ENCODE results near the gene CEP350.
"Not testable (repeated sequence)": the region's sequence is repeated elsewhere in the genome, so short reads cannot be mapped to it uniquely, and the experiment has no call there.

CEP350 gene

GRCh38 chr1:180133193-180133592, 178.6 kb downstream of the CEP350 start:
- DNase-seq: no peak
- no peak for TF ChIP-seq CTCF (IDR thresholded peaks at IDR 0.05)
- Mint-ChIP-seq H3K27ac (no peak overlapping the region), H3K27me3 (ENCODE audit: low read depth, poor library complexity) (peaks cover 22% of the 10 kb centered on the region), H3K4me3 (no peak overlapping the region), H3K36me3 (ENCODE audit: low read depth) (no peaks in the 10 kb centered on the region), H3K9me3 (peaks cover 15% of the 10 kb centered on the region), H3K4me1 (peaks cover 4% of the 10 kb centered on the region)

DNA sequence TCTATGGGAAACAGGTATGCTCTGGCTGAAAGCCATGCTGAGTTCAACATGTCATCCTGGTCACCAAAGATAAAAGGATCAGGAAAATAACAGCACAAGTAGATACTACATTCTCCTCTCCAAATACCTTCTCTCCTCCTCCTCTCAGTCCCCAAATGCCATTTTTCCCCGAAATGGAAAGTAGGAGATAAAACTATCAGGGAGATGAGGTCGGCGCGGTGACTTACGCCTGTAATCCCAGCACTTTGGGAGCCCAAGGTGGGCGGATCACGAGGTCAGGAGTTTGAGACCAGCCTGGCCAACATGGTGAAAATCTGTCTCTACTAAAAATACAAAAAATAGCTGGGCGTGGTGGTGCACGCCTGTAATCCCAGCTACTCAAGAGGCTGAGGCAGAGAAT, 179.1 kb downstream of the CEP350 start:
- H3K9me3 Mint-ChIP-seq: peaks cover 15% of the 10 kb centered on the region

DNA sequence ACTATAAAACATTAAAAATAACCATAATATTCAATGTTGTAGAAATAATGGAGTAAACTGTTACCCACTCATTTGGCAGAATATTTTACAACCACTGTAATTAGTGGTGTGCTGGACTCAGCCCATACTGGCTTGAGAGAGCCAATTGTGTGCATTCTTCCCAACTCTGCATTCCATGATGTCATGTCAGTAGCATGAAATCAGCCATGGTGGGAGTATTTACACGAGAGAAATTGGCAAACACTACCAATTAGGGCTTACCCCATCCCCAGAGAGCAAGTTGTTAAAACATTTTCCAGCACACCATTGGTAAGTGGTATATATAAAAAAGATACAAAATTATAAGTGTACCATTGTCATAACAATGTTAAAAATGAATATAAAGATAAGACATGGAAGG, 180.9 kb downstream of the CEP350 start:
- no peaks in the 10 kb centered on the region for H3K36me3 Mint-ChIP-seq (ENCODE audit: low read depth)
- H3K4me3 Mint-ChIP-seq: no peak overlapping the region
- H3K9me3 Mint-ChIP-seq: peaks cover 15% of the 10 kb centered on the region
- no peak overlapping the region for H3K27ac Mint-ChIP-seq
- no peak for TF ChIP-seq CTCF (IDR thresholded peaks at IDR 0.05)
- H3K27me3 Mint-ChIP-seq (ENCODE audit: low read depth, poor library complexity): peaks cover 26% of the 10 kb centered on the region
- no peaks in the 10 kb centered on the region for H3K4me1 Mint-ChIP-seq
- no peak for DNase-seq

More for the DNA sequence above, 179.1 kb downstream of the CEP350 start:
- not testable (repeated sequence) for H3K4me1 Mint-ChIP-seq; H3K4me3 Mint-ChIP-seq; DNase-seq; H3K27ac Mint-ChIP-seq; H3K36me3 Mint-ChIP-seq (ENCODE audit: low read depth)
- H3K27me3 Mint-ChIP-seq (ENCODE audit: low read depth, poor library complexity): peaks cover 23% of the 10 kb centered on the region

GRCh38 chr1:180136331-180136967, 181.8 kb downstream of the CEP350 start:
- no peaks in the 10 kb centered on the region for H3K4me1 Mint-ChIP-seq
- no peak overlapping the region for H3K4me3 Mint-ChIP-seq
- H3K27me3 Mint-ChIP-seq (ENCODE audit: low read depth, poor library complexity): peaks cover 22% of the 10 kb centered on the region
- TF ChIP-seq CTCF (IDR thresholded peaks at IDR 0.05): no peak
- DNase-seq: no peak
- peaks cover 15% of the 10 kb centered on the region for H3K9me3 Mint-ChIP-seq
- H3K27ac Mint-ChIP-seq: no peak overlapping the region
- no peaks in the 10 kb centered on the region for H3K36me3 Mint-ChIP-seq (ENCODE audit: low read depth)

DNA sequence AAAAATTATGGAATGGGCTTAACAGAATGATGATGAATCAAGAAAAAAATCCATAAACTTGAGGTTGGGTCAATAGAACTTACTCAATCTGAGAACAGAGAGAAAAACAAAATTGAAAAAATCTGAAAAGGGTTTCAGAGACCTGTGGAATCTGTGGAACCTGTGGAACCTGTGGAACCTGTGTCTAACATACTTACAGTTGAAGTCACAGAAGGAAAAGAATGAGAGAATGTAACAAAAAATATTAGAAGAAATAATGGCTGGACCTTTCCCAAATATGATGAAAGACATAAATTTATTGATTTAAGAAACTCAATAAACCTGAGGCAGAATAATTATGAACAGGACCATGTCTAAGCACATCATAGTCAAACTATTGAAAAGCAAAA, 182.4 kb downstream of the CEP350 start:
- Mint-ChIP-seq H3K36me3 (ENCODE audit: low read depth) (no peaks in the 10 kb centered on the region), H3K27ac (no peak overlapping the region), H3K4me1 (no peaks in the 10 kb centered on the region), H3K4me3 (no peak overlapping the region), H3K9me3 (peaks cover 15% of the 10 kb centered on the region), H3K27me3 (ENCODE audit: low read depth, poor library complexity) (peaks cover 21% of the 10 kb centered on the region)
- no peak for TF ChIP-seq CTCF (IDR thresholded peaks at IDR 0.05)
- DNase-seq: no peak

- Mint-ChIP-seq H3K4me1 (no peaks in the 10 kb centered on the region), H3K27me3 (ENCODE audit: low read depth, poor library complexity) (peaks cover 21% of the 10 kb centered on the region), H3K36me3 (ENCODE audit: low read depth) (no peaks in the 10 kb centered on the region), H3K4me3 (no peak overlapping the region), H3K27ac (no peak overlapping the region), H3K9me3 (peaks cover 15% of the 10 kb centered on the region)
- TF ChIP-seq CTCF (IDR thresholded peaks at IDR 0.05): no peak
- DNase-seq: no peak
Observed at GRCh38 chr1:180137776-180138175, 183.2 kb downstream of the CEP350 start.

Measured in nephron progenitor cell (in vitro differentiated cells).